Activated CD4-positive, alpha-beta memory T cell treated with anti-CD3 and anti-CD28 coated beads, Interleukin-2, amount 10 ng/mL, durations not matched to agents 7 days and 5 days (primary cell): ENCODE data around the gene TLN1. TPM values are rescaled to one million over a fixed set of nuclear protein-coding genes. Genes with fewer than 3 reads are reported as not detected.
A peak's percentile ranks its signal among the peaks of the same experiment; 100 is the strongest.

ENCODE experiments used
- CTCF ChIA-PET: fragments of 350-600 bp; sonication (Branson Sonifier 250); formaldehyde crosslinking; loops from one replicate; lab custom pipeline; 2021; ENCODE audit warnings: antibody characterized with exemption, inconsistent platforms; lab: Charles Lee
- POLR2A ChIA-PET: fragments of 350-600 bp; sonication (Branson Sonifier 250); formaldehyde crosslinking; loops from one replicate; lab custom pipeline; 2021; ENCODE audit warnings: antibody characterized with exemption; lab: Charles Lee
- DNase-seq: peaks from one replicate; pipeline ENCODE4 v3.0.0-alpha.2; 2020
- H3K27ac Mint-ChIP-seq: one replicate; pipeline ENCODE4 v1.8.0; 2021; ENCODE audit warnings: mild to moderate bottlenecking, mixed read lengths
- H3K27me3 Mint-ChIP-seq: one replicate; pipeline ENCODE4 v1.8.0; 2021; ENCODE audit warnings: mixed read lengths
- H3K36me3 Mint-ChIP-seq: one replicate; pipeline ENCODE4 v1.8.0; 2021; ENCODE audit warnings: low read depth, mixed read lengths
- H3K4me1 Mint-ChIP-seq: one replicate; pipeline ENCODE4 v1.8.0; 2021; ENCODE audit warnings: mixed read lengths
- H3K4me3 Mint-ChIP-seq: one replicate; pipeline ENCODE4 v1.8.0; 2021; ENCODE audit warnings: mild to moderate bottlenecking, mixed read lengths
- H3K9me3 Mint-ChIP-seq: one replicate; pipeline ENCODE4 v1.8.0; 2021; ENCODE audit warnings: mixed read lengths
- total RNA-seq, 2 experiments: library from RNA; stranded (reverse); gene quantifications; one replicate each; pipeline ENCODE4 v1.2.3, GENCODE V29; 2021

The TLN1 gene
- total RNA-seq, 2 experiments from 2014 or later: 341 to 354 TPM

- Mint-ChIP-seq H3K27me3 (no peaks in the 10 kb centered on the region), H3K27ac (no peak overlapping the region), H3K4me3 (peak overlapping the region; percentile 51), H3K4me1 (peaks cover 24% of the 10 kb centered on the region), H3K9me3 (no peaks in the 10 kb centered on the region), H3K36me3 (no peaks in the 10 kb centered on the region)
- DNase-seq: no peak
- ChIA-PET POLR2A (interaction anchor here (0.9 to 4.6 kb wide), 7 partner anchors 8 to 43 kb away, joined by 3 to 24 read pairs (median 4); partner anchors contain the start of genes ARHGEF39, SIT1 and TLN1), CTCF (interaction anchor here (0.8 to 2.5 kb wide), 8 partner anchors 8 to 78 kb away, joined by 3 to 21 read pairs (median 5); partner anchors contain the start of genes ARHGEF39, CCDC107 and RMRP)
Measured at GRCh38 chr9:35688558-35689541, 43.1 kb downstream of the TLN1 start.

- no peak overlapping the region for H3K27ac Mint-ChIP-seq
- CTCF ChIA-PET: interaction anchor here (0.8 to 2.5 kb wide), 8 partner anchors 9 to 84 kb away, joined by 3 to 21 read pairs (median 4); partner anchors contain the start of genes CCDC107 and RMRP
- peaks cover 24% of the 10 kb centered on the region for H3K4me1 Mint-ChIP-seq
- no peaks in the 10 kb centered on the region for H3K27me3 Mint-ChIP-seq
- H3K4me3 Mint-ChIP-seq: no peak overlapping the region
- no peaks in the 10 kb centered on the region for H3K36me3 Mint-ChIP-seq
- no peaks in the 10 kb centered on the region for H3K9me3 Mint-ChIP-seq
- POLR2A ChIA-PET: interaction anchor here (0.9 to 4.6 kb wide), 6 partner anchors 8 to 43 kb away, joined by 3 to 24 read pairs (median 4); partner anchors contain the start of genes ARHGEF39, SIT1 and TLN1
- DNase-seq: no peak
Measured at GRCh38 chr9:35687972-35688557, 43.9 kb downstream of the TLN1 start.

GRCh38 chr9:35687306-35687705, 44.7 kb downstream of the TLN1 start:
- ChIA-PET CTCF (interaction anchor here (0.8 to 2.5 kb wide), 6 partner anchors 10 to 84 kb away, joined by 3 to 21 read pairs (median 8); partner anchors contain the start of genes CCDC107 and RMRP), POLR2A (interaction anchor here (2.0 kb wide), 1 partner anchor 22 kb away, joined by 7 read pairs; the partner anchor contains the start of gene ARHGEF39)
- H3K27ac Mint-ChIP-seq: no peak overlapping the region
- no peak for DNase-seq
- peaks cover 24% of the 10 kb centered on the region for H3K4me1 Mint-ChIP-seq
- no peaks in the 10 kb centered on the region for H3K27me3 Mint-ChIP-seq
- H3K36me3 Mint-ChIP-seq: no peaks in the 10 kb centered on the region
- H3K9me3 Mint-ChIP-seq: no peaks in the 10 kb centered on the region
- no peak overlapping the region for H3K4me3 Mint-ChIP-seq

- CTCF ChIA-PET: interaction anchor here (0.9 to 2.3 kb wide), 4 partner anchors 10 to 39 kb away, joined by 3 to 21 read pairs (median 4); partner anchors contain the start of genes CCDC107 and RMRP
Measured at GRCh38 chr9:35686222-35687203, 45.5 kb downstream of the TLN1 start.

GRCh38 chr9:35685506-35685905, 46.5 kb downstream of the TLN1 start:
- CTCF ChIA-PET: interaction anchor here (2.5 kb wide), 1 partner anchor 12 kb away, joined by 15 read pairs; no protein-coding TSS in a partner anchor

More at GRCh38 chr9:35686222-35687203, 45.5 kb downstream of the TLN1 start:
- H3K36me3 Mint-ChIP-seq: no peaks in the 10 kb centered on the region
- H3K9me3 Mint-ChIP-seq: no peaks in the 10 kb centered on the region
- peaks cover 21% of the 10 kb centered on the region for H3K4me1 Mint-ChIP-seq
- H3K4me3 Mint-ChIP-seq: no peak overlapping the region
- H3K27ac Mint-ChIP-seq: no peak overlapping the region
- POLR2A ChIA-PET: interaction anchor here (1.1 kb wide), 1 partner anchor 39 kb away, joined by 3 read pairs; no protein-coding TSS in a partner anchor
- no peaks in the 10 kb centered on the region for H3K27me3 Mint-ChIP-seq
- DNase-seq: no peak

GRCh38 chr9:35684921-35685320, 47.1 kb downstream of the TLN1 start:
- no peaks in the 10 kb centered on the region for H3K36me3 Mint-ChIP-seq
- no peak for DNase-seq
- H3K27me3 Mint-ChIP-seq: no peaks in the 10 kb centered on the region
- no peak overlapping the region for H3K27ac Mint-ChIP-seq
- H3K4me3 Mint-ChIP-seq: no peak overlapping the region
- ChIA-PET CTCF (interaction anchor here (2.5 kb wide), 1 partner anchor 12 kb away, joined by 15 read pairs; no protein-coding TSS in a partner anchor), POLR2A (interaction anchor here (2.0 kb wide), 1 partner anchor 46 kb away, joined by 6 read pairs; no protein-coding TSS in a partner anchor)
- no peaks in the 10 kb centered on the region for H3K9me3 Mint-ChIP-seq
- H3K4me1 Mint-ChIP-seq: peaks cover 10% of the 10 kb centered on the region

More at GRCh38 chr9:35685506-35685905, 46.5 kb downstream of the TLN1 start:
- DNase-seq: no peak
- Mint-ChIP-seq H3K27ac (no peak overlapping the region), H3K9me3 (no peaks in the 10 kb centered on the region), H3K4me3 (no peak overlapping the region), H3K36me3 (no peaks in the 10 kb centered on the region), H3K27me3 (no peaks in the 10 kb centered on the region), H3K4me1 (peaks cover 12% of the 10 kb centered on the region)
- POLR2A ChIA-PET: interaction anchor here (1.1 kb wide), 1 partner anchor 38 kb away, joined by 3 read pairs; no protein-coding TSS in a partner anchor

- H3K36me3 Mint-ChIP-seq: no peaks in the 10 kb centered on the region
- H3K4me1 Mint-ChIP-seq: peaks cover 1% of the 10 kb centered on the region
- POLR2A ChIA-PET: interaction anchor here (2.0 kb wide), 1 partner anchor 48 kb away, joined by 6 read pairs; no protein-coding TSS in a partner anchor
- H3K9me3 Mint-ChIP-seq: no peaks in the 10 kb centered on the region
- H3K27ac Mint-ChIP-seq: no peak overlapping the region
- H3K27me3 Mint-ChIP-seq: no peaks in the 10 kb centered on the region
- no peak for DNase-seq
- CTCF ChIA-PET: interaction anchor here (1.4 to 2.5 kb wide), 2 partner anchors 14 to 26 kb away, joined by 5 to 15 read pairs; partner anchors contain the start of genes CCDC107 and RMRP
- no peak overlapping the region for H3K4me3 Mint-ChIP-seq
Measured at GRCh38 chr9:35683323-35683722, 48.7 kb downstream of the TLN1 start.

GRCh38 chr9:35682520-35683315, 49.3 kb downstream of the TLN1 start:
- POLR2A ChIA-PET: interaction anchor here (2.0 kb wide), 1 partner anchor 48 kb away, joined by 6 read pairs; no protein-coding TSS in a partner anchor
- no peak for DNase-seq
- Mint-ChIP-seq H3K27me3 (no peaks in the 10 kb centered on the region), H3K9me3 (no peaks in the 10 kb centered on the region), H3K27ac (no peak overlapping the region), H3K4me1 (peaks cover 1% of the 10 kb centered on the region), H3K4me3 (no peak overlapping the region), H3K36me3 (no peaks in the 10 kb centered on the region)
- CTCF ChIA-PET: interaction anchor here (0.6 to 2.5 kb wide), 2 partner anchors 12 to 15 kb away, joined by 4 to 15 read pairs; no protein-coding TSS in a partner anchor

GRCh38 chr9:35682051-35682450, 49.9 kb downstream of the TLN1 start:
- peaks cover 4% of the 10 kb centered on the region for H3K27me3 Mint-ChIP-seq
- no peaks in the 10 kb centered on the region for H3K4me1 Mint-ChIP-seq
- no peaks in the 10 kb centered on the region for H3K9me3 Mint-ChIP-seq
- no peak overlapping the region for H3K27ac Mint-ChIP-seq
- no peak overlapping the region for H3K4me3 Mint-ChIP-seq
- ChIA-PET POLR2A (no interaction called here), CTCF (interaction anchor here (0.6 kb wide), 1 partner anchor 13 kb away, joined by 4 read pairs; no protein-coding TSS in a partner anchor)
- no peak for DNase-seq
- no peaks in the 10 kb centered on the region for H3K36me3 Mint-ChIP-seq

GRCh38 chr9:35681341-35682002, 50.5 kb downstream of the TLN1 start:
- Mint-ChIP-seq H3K4me1 (peaks cover under 1% of the 10 kb centered on the region), H3K27me3 (peaks cover 6% of the 10 kb centered on the region), H3K36me3 (no peaks in the 10 kb centered on the region), H3K27ac (no peak overlapping the region), H3K4me3 (no peak overlapping the region), H3K9me3 (no peaks in the 10 kb centered on the region)
- POLR2A ChIA-PET: no interaction called here
- no peak for DNase-seq
- CTCF ChIA-PET: no interaction called here
